Omental fat pad (tissue), 4 donors: ENCODE measurements around the gene FLT1. TPM values are rescaled to one million over a fixed set of nuclear protein-coding genes. Genes with fewer than 3 reads are reported as not detected.

Experiments
- ATAC-seq: fragments of 150-250 bp; one replicate; pipeline ENCODE4 v1.9.1; 2016; ENCODE audit warnings: mild to moderate bottlenecking, moderate library complexity; ENCODE audit not compliant: low FRiP score
- DNase-seq: peaks from one replicate; pipeline ENCODE4 v3.0.0-alpha.2; 2019; ENCODE audit warnings: low spot score
- CTCF ChIP-seq, 3 donors: fragments of 450-650 bp; IDR thresholded peaks; one replicate each; pipeline ENCODE4 v1.5.1; 2016 to 2017; ENCODE audit warnings: antibody characterized with exemption in 3 of 3, mild to moderate bottlenecking in 3 of 3, moderate library complexity in 2 of 3
- total RNA-seq, 4 donors: library from RNA; depleted of rRNA; stranded (reverse); fragments of >200 nt; gene quantifications; one replicate each; pipeline ENCODE4 v1.1.0, GENCODE V29; 2016

The FLT1 gene
- 100 to 1,000 TPM in 1 of 4 donors, 10 to 100 TPM in 3; 24.8 to 210 (median 65.7) TPM for total RNA-seq

GRCh38 chr13:28494778-28495537 lies at the start of gene FLT1:
FLT1 (minus strand) TSS chr13:28495128; CDS start chr13:28494843, 285 bp downstream.
- ATAC-seq (peak; percentile 73), DNase-seq (no peak)
- TF ChIP-seq CTCF (IDR thresholded peaks at IDR 0.05) = no peak

- no peak for DNase-seq
- no peak for ATAC-seq
Measured at GRCh38 chr13:28544026-28544425, 49.1 kb upstream of the FLT1 start.

GRCh38 chr13:28542804-28543203 lies 47.9 kb upstream of the FLT1 start:
- ATAC-seq (no peak), DNase-seq (no peak)
- no peak for TF ChIP-seq CTCF (IDR thresholded peaks at IDR 0.05)

More at GRCh38 chr13:28544026-28544425, 49.1 kb upstream of the FLT1 start:
- TF ChIP-seq CTCF (IDR thresholded peaks at IDR 0.05) = no peak

- no peak for TF ChIP-seq CTCF (IDR thresholded peaks at IDR 0.05)
- ATAC-seq (no peak), DNase-seq (no peak)
Measured at GRCh38 chr13:28541966-28542365, 47.0 kb upstream of the FLT1 start.

GRCh38 chr13:28540612-28541011 lies 45.7 kb upstream of the FLT1 start:
- DNase-seq (no peak), ATAC-seq (no peak)
- no peak for TF ChIP-seq CTCF (IDR thresholded peaks at IDR 0.05)

- DNase-seq (no peak), ATAC-seq (no peak)
- TF ChIP-seq CTCF (IDR thresholded peaks at IDR 0.05) = no peak
Measured at GRCh38 chr13:28539625-28540286, 44.8 kb upstream of the FLT1 start.
